NCI-H146 (cell line): ENCODE data around the gene BPIFB6.

Source experiments
- DNase-seq: peaks from one replicate; lab custom pipeline; 2025; lab: John Stamatoyannopoulos, UW

Gene BPIFB6

GRCh38 chr20:33063271-33063670, 31.8 kb downstream of the BPIFB6 start:
- no peak for DNase-seq

- no peak for DNase-seq
These were observed 33.3 kb downstream of the BPIFB6 start for GRCh38 chr20:33064572-33065287.

- no peak for DNase-seq
These were observed 34.3 kb downstream of the BPIFB6 start for GRCh38 chr20:33065785-33066184.

- DNase-seq: no peak
These were observed 36.4 kb downstream of the BPIFB6 start for GRCh38 chr20:33067806-33068205.

GRCh38 chr20:33068251-33068939, 36.9 kb downstream of the BPIFB6 start:
- DNase-seq: no peak

- no peak for DNase-seq
These were observed 38.2 kb downstream of the BPIFB6 start for GRCh38 chr20:33069673-33070072.

GRCh38 chr20:33070111-33071053, 38.9 kb downstream of the BPIFB6 start:
- no peak for DNase-seq

- no peak for DNase-seq
These were observed 39.8 kb downstream of the BPIFB6 start for GRCh38 chr20:33071198-33071597.

GRCh38 chr20:33072362-33072761, 40.9 kb downstream of the BPIFB6 start:
- DNase-seq: no peak

- DNase-seq: no peak
These were observed 41.4 kb downstream of the BPIFB6 start for GRCh38 chr20:33072813-33073212.

- no peak for DNase-seq
These were observed 43.2 kb downstream of the BPIFB6 start for GRCh38 chr20:33074675-33075074.

- DNase-seq: no peak
These were observed 43.8 kb downstream of the BPIFB6 start for GRCh38 chr20:33075281-33075680.

GRCh38 chr20:33076662-33077372, 45.4 kb downstream of the BPIFB6 start:
- no peak for DNase-seq

GRCh38 chr20:33079259-33079658, 47.8 kb downstream of the BPIFB6 start, which contains the start of gene BPIFB4:
BPIFB4 (plus strand) TSS chr20:33079643; CDS start chr20:33081527, 1,884 bp downstream.
- no peak for DNase-seq

GRCh38 chr20:33081411-33082154, 50.1 kb downstream of the BPIFB6 start:
- DNase-seq: no peak

GRCh38 chr20:33082546-33082945, 51.1 kb downstream of the BPIFB6 start:
- no peak for DNase-seq

- DNase-seq: no peak
These were observed 52.3 kb downstream of the BPIFB6 start for GRCh38 chr20:33083544-33084340.

GRCh38 chr20:33084722-33085121, 53.3 kb downstream of the BPIFB6 start:
- no peak for DNase-seq

- DNase-seq: peak; percentile 14
These were observed 54.7 kb downstream of the BPIFB6 start for GRCh38 chr20:33086052-33086722.

GRCh38 chr20:33091147-33091546, 59.7 kb downstream of the BPIFB6 start:
- DNase-seq: no peak
